Measurements from ENCODE around the gene GAN. TPM values are rescaled to one million over a fixed set of nuclear protein-coding genes. Genes with fewer than 3 reads are reported as not detected.

GAN gene
- total and polyA plus RNA-seq, 3 donors from 2014 or later = 2.4 to 10.9 (median 10.7) TPM

GRCh38 chr16:81293909-81294802 is 20.6 kb upstream of the GAN start:
- intact Hi-C loops (cut with DNase I; ENCODE audit: low total_unique reads) = no loop called here
- Histone ChIP-seq H3K4me1 (no peaks in the 10 kb centered on the region), H3K9me3 (no peaks in the 10 kb centered on the region), H3K4me3 (no peak overlapping the region), H3K27ac (no peak overlapping the region), H3K36me3 (ENCODE audit: low read depth, missing control alignments) (no peaks in the 10 kb centered on the region), H3K27me3 (no peaks in the 10 kb centered on the region)
- no peak for TF ChIP-seq POLR2A (IDR thresholded peaks at IDR 0.05)
- TF ChIP-seq CTCF (IDR thresholded peaks at IDR 0.05) = no peak
- no peak for DNase-seq
- WGBS, 2 donors = 87 to 89% methylated on average over 11 of the region's 11 CpGs

GRCh38 chr16:81296631-81297030 is 18.1 kb upstream of the GAN start:
- Histone ChIP-seq H3K4me3 (no peak overlapping the region), H3K27ac (no peak overlapping the region), H3K27me3 (no peaks in the 10 kb centered on the region), H3K9me3 (no peaks in the 10 kb centered on the region), H3K4me1 (no peaks in the 10 kb centered on the region), H3K36me3 (ENCODE audit: low read depth, missing control alignments) (no peaks in the 10 kb centered on the region)
- WGBS, 2 donors = 81 to 91% methylated on average over 7 of the region's 7 CpGs
- DNase-seq = no peak
- intact Hi-C loops (cut with DNase I; ENCODE audit: low total_unique reads) = no loop called here
- TF ChIP-seq CTCF (IDR thresholded peaks at IDR 0.05) (no peak), POLR2A (IDR thresholded peaks at IDR 0.05) (no peak)

DNA sequence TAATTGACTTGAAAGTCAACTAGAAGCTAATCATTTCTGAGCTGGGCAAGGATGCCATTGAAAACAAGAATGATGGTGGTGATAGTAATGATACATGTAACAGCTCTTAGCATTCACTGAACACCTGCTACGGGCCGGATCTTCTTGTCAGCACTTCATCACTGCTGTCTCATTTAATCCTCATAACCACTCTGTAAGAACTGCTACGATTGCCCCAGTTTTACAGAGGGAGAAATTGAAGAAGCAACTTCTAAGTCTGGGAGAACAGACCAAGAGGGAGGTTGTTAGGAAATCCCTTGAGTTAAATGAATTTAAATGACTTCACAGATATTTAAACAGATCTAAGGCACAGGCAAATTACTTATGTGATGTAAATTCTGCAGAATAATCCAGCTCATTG is 7.0 kb upstream of the GAN start:
- DNase-seq = no peak
- Histone ChIP-seq H3K36me3 (ENCODE audit: low read depth, missing control alignments) (no peaks in the 10 kb centered on the region), H3K4me3 (no peak overlapping the region), H3K4me1 (no peaks in the 10 kb centered on the region), H3K27me3 (no peaks in the 10 kb centered on the region), H3K27ac (no peak overlapping the region), H3K9me3 (no peaks in the 10 kb centered on the region)
- intact Hi-C loops (cut with DNase I; ENCODE audit: low total_unique reads) = no loop called here
- WGBS, 2 donors = 88% methylated on average over 3 of the region's 3 CpGs
- no peak for TF ChIP-seq POLR2A (IDR thresholded peaks at IDR 0.05)
- no peak for TF ChIP-seq CTCF (IDR thresholded peaks at IDR 0.05)

DNA sequence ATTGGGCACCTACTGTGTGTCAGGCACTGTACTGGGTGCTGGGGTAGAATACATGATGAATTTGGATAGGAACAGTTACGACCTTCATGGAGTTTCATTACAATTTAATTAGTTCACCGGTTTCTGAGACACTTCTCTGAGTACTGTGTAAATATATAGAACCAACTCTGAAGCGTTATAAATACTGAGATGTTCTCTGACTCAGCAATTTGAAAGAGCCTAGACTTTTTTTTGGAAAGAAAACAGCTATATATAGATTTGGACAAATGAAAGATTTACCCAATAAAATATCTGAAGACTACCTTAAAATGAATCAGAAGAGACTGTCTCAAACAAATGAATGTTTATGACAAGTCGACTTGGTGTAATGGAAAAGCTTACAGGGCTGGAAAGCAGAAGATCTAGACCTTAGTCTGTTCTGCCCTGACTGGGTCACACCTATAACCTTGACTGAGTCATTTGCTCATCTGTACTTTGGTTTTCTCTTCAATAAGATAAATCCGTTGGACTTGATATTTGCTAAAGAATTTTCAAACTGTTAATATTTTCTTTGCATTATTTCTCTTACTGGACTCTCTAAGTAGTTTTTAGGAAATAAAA is 4.6 kb upstream of the GAN start:
- Histone ChIP-seq H3K4me1 (peaks cover 7% of the 10 kb centered on the region), H3K36me3 (ENCODE audit: low read depth, missing control alignments) (no peaks in the 10 kb centered on the region), H3K4me3 (no peak overlapping the region), H3K27me3 (no peaks in the 10 kb centered on the region), H3K27ac (no peak overlapping the region), H3K9me3 (no peaks in the 10 kb centered on the region)
- intact Hi-C loops (cut with DNase I; ENCODE audit: low total_unique reads) = no loop called here
- DNase-seq = no peak
- TF ChIP-seq CTCF (IDR thresholded peaks at IDR 0.05) (no peak), POLR2A (IDR thresholded peaks at IDR 0.05) (no peak)
- WGBS, 2 donors = 84 to 88% methylated on average over 5 of the region's 5 CpGs

Data from testis (tissue), 3 donors.